Measurements from ENCODE around the gene STAT5B.
"Not testable (repeated sequence)": the region's sequence is repeated elsewhere in the genome, so short reads cannot be mapped to it uniquely, and the experiment has no call there.

STAT5B gene

DNA sequence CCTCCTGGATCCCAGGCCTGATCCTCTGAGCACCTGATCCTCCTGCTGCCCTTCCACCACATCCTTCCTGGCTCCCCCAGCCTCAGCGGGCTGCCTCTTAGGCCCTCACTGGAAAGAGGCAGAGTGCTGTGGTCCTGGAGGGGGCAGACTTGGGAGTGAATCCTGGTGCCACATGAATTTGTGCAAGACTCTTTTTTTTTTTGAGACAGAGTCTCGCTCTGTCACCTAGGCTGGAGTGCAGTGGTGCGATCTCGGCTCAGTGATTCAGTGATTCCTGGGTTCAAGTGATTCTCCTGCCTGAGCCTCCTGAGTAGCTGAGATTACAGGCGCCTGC lies 84.9 kb downstream of the STAT5B start:
- peak in 1 of 2 experiments; percentile 17 for DNase-seq

DNA sequence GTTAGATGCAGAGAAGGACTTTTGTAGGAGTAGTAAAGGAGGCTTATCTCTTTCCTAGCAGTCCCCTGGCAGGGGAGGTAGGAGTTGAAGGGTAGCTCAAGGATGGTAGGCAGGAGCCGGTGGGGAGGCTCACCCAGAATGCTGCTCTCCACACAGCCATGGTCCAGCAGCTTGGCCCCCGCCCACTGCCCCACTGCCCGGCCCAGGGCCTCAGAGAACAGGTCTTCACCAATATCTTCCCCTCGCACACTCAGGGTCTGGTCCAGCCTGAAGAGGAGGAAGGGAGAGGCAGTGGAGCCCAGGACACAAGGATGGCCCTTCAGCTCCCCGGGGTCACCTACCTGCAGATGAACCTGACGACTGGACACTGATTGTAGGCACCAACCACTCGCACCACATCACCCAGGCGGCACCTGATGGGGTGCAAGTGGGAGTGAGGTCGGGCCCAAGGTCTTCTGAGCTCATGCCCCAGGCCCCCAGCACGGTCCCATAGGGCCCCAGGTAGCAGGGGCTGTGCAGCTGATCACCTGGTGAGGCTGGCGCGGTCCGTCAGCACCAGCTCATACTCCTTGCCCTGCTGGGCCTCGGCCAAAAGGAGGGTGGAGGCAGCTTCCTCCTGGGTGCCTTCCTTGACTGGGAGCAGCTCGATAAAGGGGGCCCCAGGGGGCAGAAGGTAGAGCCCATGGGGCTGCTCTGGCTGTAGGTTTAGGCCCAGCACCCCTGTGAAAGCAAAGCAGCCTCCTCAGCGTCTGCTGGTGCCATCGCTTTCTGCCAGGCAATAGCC lies 85.5 kb downstream of the STAT5B start:
- DNase-seq, result no peak

DNA sequence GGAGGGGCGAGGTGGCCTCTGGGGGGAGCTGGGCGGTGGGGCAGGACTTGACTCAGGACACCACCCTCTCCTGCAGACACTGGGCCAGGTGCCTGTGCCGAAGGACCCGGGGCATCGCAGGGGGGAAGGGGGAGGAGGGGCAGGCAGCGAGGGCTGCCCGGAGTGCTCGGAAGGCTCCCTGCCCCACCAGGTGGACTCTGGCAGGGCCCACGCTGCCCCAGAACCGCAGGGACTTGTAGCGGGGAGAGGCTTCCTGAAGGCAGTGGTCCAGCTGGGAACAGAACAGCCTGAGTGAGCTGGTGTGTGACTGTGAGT lies 86.6 kb downstream of the STAT5B start:
- DNase-seq, result no peak

DNA sequence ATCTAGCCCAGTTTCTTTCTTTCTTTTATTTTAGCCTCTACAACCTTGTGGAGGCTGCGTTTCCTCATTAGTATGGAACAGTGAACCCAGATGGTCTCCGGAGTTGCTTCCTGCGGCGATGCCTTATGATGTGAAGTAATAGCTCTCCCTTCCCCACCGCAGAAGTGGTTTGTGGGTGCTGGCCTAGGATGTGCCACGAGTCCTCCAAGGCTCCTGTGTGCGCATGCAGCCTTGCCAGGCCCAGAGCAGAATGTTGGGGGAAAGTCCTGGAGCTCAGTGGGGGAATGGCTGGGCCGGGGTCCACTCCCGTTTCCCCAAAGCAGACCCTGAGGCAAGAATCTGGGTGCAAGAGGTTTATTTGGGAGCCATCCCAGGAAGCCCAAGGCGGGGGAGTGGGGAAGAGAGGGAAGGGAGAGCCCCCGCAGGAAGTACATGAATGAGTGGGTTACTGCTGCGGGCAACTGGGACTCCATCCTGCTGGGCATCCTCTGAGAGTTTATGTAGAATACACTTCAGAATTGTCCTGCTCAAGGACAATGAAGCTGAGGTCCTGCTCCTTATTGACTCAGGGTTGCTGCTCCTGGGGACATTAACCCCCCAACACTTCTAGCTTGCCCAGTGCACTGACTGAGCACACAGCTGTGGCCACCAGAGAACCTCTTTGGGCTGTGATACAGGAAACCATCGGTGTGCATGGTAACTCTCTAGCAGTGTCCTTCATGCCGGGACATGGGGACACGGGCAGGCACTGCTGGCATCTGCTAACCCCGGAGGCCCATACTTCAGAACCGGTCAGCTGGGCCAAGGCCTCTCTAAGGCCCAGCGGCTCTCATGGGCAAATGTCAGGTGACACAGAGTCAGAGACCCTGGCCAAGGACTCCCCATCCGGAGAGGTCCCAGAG lies 87.2 kb downstream of the STAT5B start:
- DNase-seq, result no peak

DNA sequence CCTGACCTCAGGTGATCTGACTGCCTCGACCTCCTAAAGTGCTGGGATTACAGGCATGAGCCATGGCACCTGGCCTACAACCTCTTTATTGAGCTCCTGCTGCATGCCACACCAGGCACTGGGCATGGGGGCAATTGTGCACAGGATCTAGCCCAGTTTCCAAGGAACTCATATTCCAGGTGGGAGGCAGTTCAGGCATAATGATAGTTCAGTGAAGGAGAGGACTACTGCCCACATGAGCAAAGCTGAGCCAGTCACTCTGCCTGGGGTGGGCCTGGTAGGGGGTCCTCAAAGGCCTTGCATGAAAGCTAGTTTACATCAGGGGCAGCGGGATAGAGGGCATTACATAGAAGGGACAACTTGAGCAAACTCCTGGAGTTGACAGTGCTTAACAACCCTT lies 88.4 kb downstream of the STAT5B start:
- no peak for DNase-seq

DNA sequence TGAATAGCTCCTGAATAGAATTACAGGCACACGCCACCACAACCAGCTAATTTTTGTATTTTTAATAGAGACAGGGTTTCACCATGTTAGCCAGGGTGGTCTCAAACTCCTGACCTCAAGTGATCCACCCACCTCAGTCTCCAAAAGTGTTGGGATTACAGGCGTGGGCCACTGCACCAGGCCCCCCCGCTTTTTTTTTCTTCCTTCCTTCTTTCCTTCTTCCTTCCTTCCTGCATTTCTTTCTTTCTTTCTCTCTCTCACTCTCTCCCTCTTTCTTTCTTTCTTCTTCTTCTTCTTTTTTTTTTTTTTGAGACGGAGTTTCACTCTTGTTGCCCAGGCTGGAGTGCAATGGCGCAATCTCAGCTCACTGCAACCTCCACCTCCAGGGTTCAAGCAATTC lies 90.0 kb downstream of the STAT5B start:
- not testable (repeated sequence) for DNase-seq

DNA sequence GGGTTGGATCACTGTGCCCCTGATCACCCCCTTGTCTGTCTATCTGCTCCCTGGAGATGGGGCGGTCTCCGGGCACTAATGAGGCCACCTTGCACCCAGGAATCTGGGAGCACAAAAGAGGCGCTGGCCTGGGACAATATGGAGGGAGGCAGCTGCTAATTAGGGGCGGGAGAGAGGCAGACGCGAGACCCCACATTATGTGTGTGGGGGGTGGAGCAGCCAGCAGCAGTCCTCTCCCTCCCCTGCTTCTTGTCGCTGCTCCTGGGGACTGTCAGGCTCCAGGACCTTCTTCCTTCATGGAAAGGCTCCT lies 90.6 kb downstream of the STAT5B start:
- no peak for DNase-seq

DNA sequence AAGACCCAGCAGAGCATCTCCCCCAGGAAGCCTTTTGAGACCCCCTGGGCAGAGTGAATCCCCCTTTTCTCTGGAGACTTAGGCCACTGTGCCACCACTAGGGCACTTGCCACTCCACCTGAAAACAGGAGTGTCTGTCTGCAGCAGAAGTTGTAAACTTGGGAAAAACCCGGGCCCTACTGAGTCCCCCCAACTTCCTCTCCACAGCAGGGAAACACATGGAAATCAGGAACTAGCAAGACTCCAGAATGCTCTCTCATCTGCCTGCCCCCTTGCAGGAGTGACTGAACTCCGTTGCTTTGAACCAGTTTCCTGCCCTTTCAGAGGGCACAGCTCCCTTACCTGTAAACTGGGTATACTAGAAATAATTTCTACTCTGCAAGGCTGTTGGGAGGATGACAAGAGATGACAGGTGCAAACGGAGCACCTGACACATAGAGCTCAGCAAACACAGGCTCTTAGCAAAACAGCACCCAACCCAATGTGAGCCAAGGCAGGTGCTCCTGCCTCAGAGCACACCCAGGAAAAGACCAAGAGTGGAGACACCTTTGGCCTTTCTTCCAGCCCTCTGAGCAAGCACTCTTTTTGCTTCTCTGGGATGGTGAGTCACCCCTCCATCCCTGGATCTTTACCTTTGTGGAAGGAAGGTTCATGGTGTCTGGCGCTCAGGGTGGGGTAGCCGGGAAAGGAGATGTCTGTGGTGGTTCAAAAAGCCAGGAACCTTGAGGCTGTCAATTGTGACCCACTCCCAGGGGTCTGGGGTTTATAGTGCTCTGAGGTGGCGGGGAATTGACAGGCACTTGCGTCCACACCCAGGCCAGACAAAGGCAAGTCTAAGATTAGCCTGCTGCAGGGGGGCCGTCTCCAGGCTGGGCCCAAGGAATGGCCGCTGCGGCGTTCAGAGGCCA lies 91.2 kb downstream of the STAT5B start, which contains the start of gene HCRT:
Gene HCRT, minus strand, starts transcription at position 740 of the 908 bp plus-strand sequence. Its CDS starts 87 bp downstream, at position 653.
- DNase-seq, result no peak

DNA sequence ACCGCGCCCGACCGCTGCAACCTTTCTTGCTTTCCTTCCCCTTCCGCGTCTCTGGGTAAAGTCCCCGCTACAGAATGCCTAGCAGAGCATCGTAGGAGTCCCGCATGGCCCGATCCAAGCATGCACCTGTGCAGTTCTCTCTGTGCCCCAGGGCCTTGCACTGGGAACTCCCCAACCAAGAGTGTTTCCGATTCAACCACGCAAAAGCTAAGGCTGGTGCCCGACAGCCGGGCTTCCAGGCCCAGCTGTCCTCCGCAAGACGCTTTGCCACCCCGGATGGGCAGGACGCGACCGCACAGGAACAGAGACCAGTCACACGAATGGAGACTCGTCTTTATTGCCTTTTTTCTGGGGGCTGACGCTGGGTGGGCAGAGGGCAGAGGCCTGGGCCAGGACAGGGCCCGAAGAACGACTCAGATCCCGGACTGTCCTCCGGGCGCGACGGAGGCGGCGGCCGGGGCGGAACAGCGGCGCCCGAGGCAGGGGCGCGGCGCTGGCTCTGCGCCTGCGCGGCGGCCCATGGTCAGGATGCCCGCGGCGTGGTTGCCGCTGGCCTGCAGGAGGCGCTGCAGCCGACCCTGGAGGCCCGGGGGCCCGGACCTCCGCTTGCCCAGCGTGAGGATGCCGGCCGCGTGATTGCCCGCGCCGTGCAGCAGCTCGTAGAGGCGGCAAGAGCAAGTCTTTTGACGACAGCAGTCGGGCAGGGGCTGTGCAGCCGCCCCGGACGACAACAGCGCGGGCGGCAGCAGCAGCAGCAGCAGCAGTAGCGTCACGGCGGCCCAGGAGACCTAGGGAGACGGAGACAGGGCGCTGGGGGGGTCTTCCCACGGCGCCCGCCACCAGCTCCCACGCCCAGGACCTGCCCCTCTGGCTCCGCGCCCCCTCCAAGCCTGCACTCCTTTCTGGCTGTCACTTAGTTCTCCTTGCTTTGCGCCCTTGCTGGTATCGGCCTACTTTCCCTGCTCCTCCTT lies 92.2 kb downstream of the STAT5B start:
- DNase-seq, result peak; percentile 63 to 87

DNA sequence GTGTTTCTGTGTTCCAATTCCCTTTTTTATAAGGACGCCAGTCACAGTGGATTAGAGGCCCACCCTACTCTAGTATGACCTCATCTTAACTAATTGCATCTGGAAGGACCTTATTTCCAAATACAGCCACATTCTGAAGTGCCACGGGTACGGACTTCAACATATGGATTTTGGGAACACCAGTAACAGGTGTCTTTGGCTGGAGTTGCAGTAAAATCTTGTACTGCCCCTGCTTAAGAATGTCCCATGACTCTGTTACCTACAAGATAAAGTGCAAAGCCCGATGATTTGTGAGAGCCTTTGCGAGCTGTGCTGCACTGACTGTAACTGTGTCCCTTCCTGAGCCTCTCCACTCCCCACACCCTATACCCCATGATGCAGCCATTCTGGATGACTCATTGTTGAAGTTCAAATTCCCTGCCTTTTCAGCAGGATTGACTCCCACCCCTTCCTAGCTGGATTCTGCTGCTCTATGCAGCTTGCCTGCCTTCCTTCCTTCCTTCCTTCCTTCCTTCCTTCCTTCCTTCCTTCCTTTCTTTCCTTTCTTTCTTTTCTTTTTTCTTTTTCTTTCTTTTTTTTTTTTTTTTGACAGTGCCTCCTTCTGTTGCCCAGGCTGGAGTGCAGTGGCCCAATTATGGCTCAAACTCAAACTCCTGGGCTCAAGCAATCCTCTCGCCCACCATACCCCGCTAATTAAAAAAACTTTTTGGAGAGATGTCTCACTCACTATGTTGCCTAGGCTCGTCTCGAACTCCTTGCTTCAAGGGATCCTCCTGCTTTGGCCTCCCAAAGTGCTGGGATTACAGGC lies 93.1 kb downstream of the STAT5B start:
- DNase-seq, result no peak

DNA sequence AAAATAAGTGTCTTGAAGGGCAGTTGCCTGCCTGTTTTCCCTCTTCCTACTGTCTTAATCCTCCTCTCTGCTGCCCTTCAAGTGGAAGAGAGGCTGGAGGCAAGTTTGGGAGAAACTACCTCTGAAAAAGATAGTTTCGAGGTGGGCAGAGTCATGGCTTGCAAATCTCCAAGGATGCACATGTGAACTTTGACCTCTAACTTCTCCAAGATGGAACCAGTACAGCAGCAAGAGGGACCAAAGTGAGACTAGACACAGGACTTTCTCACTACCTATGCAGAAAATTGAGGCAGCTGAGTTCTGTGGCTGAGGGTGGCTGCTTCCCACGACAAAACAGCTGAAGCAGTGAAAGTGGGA lies 94.4 kb downstream of the STAT5B start:
- no peak for DNase-seq

DNA sequence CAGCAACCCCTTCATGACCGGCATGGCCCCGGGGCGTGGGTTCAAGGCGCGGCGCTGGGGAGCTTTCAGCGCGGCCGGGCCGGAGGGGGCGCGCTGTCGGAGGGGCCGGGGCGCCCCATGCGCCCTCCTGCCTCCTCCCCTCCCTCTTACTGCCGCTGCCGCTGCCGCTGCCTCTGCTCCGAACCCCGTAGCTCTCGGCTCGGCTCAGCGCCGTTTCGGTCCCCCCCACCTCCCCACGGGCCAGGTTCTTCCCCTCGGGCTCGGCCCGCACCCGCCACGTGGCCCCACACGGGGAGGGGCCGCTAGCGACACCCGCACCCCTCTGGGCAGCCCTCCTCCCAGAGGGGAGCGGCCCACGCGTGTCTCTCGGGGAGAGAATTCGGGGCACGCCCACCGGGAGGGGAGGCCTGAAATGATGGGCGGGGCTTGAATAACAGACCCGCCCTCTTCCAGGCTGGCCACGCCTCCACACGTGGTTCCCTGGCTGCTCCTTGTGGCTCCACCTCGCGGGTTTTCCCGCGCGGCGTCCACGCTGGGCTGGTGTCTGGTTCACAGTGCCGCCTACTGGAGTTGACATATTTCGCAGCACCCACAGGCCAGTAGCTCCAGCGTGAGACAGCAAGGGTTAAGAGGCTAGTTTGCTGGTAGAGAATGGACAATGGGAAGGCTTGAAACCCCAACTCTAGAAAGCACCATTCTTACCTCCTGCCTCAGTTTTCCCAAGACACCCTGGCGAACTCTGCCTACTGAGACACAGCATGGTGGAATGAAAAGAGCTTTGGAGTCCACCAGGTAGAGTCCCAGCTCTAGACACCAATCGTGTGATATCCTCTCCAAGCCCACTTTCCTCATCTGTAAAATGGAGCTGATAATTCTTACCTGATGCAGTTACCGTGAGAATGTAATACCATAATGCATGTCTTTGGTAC lies 95.0 kb downstream of the STAT5B start, which contains the start of gene KCNH4:
Gene KCNH4, minus strand, starts transcription at position 221 of the 929 bp plus-strand sequence. Its CDS starts 197 bp downstream, at position 24.
- DNase-seq, result peak; percentile 79 to 86

DNA sequence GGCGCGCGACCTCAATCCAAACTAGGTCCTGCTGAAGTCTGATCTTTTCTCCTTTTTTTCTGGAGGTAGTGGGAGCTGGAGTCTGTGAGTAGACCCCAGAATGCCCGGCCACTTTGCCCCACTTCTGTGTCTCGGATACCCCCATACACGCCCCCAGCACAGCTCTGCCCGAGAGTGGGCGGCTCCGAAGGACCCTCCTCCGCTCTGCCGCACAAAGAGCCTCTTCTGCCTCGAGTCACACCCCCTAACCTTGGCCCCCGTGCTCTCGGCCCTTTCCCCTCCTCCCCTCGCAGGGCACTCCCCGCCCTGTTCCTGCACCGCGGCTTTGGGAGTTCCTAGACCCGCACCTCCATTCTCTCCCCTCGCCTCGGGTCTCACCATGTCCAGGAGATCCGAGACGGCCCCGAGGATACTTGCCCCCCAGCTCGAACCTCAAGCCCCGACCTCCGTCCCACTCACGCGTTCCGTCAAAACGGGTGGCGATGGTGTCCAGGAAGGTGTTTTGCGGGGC lies 95.7 kb downstream of the STAT5B start:
- no peak for DNase-seq

DNA sequence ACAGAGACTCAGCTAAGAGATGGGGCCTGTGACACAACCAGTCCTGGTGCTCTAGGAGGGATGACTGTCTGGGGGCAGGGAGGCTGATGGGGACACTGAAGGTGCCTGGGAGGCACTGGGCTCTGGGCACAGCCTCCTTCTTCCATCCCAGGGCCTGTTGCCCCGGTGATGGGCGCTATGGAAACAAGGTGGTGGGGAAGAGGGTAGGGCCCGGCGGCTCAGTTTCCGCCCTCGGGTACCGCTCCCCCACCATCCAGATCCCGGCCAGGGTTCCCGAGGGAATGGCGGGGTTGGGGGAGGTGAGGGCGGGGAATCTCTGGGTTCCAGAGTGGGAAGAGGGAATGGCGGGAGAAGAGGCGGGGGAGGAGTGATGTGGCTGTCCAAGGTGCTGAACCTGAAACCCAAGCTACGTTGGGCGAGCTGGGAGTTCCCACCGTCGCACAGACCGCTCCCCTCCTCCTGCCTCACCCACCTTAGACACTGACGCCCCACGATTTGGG lies 96.2 kb downstream of the STAT5B start:
- DNase-seq, result peak in 1 of 2 experiments; percentile 8

DNA sequence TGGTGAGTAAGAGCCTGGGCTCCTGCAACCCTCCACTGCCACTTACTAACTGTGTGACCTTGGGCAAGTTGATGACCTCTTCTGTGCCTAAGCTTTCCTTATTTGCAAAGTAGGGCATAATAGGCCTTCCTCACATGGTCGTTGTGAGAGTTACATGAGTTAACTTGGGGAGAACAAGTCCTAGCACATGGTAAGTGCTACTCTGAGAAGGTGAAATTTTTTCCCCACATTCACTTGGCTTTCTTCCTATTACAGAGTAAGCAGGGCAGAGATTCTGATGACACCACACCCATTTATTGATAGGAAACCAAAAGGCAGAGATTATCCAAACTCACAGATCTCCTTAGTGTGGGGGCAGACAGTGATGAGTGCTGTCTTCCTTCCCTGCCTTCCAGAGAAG lies 96.9 kb downstream of the STAT5B start:
- no peak for DNase-seq

DNA sequence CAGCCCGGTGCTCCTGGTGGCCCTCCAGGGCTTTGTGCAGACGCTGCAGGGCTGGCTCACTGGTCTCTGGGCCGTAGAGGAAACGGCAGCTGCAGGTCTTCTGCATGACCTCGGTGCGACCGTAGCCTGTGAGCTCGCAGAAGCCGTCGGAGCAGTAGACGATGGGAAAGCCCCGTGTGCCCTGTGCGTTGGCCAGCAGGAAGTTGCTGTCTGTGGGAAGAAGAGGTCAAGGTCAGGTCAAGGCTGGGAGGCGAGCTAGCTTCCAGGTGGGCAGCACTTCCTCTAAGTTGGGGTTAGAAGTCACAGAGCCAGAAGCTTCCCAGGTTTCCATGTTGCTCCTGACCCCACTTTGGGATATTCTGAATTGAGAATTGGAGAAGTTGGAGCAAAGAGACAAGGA lies 97.4 kb downstream of the STAT5B start:
- DNase-seq, result no peak

DNA sequence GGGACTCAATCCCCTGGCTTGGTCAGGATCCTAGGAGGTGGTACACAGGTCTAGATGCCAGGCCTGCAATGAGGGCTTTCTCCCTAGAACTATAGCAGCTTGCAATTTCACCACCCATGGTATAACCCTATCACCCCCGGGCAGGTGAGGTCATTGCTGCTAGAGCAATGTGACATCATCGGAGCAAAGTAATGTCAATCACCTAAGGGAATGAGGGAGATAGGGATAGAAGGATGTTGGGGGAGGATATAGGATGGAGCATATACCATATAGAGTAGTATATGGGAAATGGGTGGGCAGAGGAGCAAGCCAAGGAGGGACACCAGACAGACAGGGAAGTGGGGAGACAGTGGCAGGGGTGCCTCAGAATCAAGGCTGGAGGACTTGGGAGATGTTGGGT lies 98.5 kb downstream of the STAT5B start:
- DNase-seq, result no peak

DNA sequence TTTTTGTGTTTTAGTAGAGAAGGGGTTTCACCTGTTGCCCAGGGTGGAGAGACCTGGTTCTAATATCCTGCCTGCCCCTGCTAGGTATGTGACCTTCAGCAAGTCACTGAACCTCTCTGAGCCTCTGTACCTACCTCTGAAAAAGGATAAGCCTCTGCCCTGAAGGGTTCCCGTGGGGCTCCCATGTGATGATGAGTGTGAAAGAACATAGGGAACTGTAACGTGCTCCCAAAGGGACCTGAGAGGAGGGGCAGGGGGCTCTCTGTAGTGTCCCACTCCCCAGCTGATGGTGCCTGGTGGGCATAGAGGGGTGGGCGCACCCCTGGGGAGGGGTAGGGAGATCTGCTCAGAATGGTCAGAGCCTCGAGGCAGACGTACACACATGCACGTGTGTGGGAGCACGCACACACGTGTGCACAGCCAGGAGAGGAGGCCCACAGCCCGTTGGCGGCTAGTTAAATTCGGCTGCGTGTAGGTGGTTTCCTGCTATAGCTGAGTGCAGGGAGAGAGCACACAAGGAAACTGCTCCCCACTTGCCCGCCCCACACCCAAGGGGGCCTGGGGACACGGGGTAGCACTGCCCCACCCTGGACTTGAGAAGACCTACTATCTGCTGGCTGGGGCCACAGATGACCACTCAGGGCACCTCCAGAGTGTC lies 101.9 kb downstream of the STAT5B start:
- no peak for DNase-seq

DNA sequence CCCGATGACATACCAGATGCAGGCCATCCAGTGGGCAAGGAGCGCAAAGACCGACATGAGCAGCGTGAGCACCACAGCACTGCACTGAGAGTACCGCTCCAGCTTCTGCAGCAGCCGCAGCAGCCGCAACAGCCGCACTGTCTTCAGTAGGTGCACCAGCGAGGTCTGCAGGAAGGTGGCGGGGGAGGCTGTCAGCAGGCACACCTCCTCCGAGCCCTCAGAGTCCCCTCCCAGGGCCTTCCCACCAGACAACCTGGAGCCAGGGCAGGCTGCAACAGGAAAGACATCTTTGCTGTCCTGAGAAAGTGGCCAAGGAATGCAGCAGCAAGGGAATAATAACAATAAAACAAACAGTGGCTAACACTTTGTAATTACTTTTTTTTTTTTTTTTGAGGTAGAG lies 104.4 kb downstream of the STAT5B start:
- no peak for DNase-seq

Data from NCI-H1930 (cell line).